Colonic mucosa (tissue), 4 donors: ENCODE measurements around the gene HBEGF. TPM values are rescaled to one million over a fixed set of nuclear protein-coding genes. Genes with fewer than 3 reads are reported as not detected.

Experiments used
- DNase-seq: peaks from one replicate; pipeline ENCODE4 v3.0.0-alpha.2; 2020
- H3K27ac ChIP-seq: fragments of 200-600 bp; one replicate; pipeline ENCODE4 v1.8.0; 2021
- H3K27me3 ChIP-seq: fragments of 200-600 bp; one replicate; pipeline ENCODE4 v1.8.0; 2021
- H3K36me3 ChIP-seq: fragments of 200-600 bp; one replicate; pipeline ENCODE4 v1.8.0; 2021
- H3K4me1 ChIP-seq: fragments of 200-600 bp; one replicate; pipeline ENCODE4 v1.8.0; 2021; ENCODE audit warnings: mild to moderate bottlenecking
- H3K4me3 ChIP-seq: fragments of 200-600 bp; one replicate; pipeline ENCODE4 v1.8.0; 2021
- H3K9ac ChIP-seq, 2 donors: one replicate each; pipeline ENCODE4 v1.7.0; 2013; ENCODE audit warnings: control low read depth in 2 of 2, low read depth in 2 of 2, low read length in 2 of 2
- H3K9me3 ChIP-seq: fragments of 200-600 bp; one replicate; pipeline ENCODE4 v1.8.0; 2021
- CTCF ChIP-seq: fragments of 200-600 bp; IDR thresholded peaks from one replicate; pipeline ENCODE4 v1.8.0; 2022; ENCODE audit warnings: antibody characterized with exemption, mild to moderate bottlenecking
- intact Hi-C: fragments of 100-400 bp; cut with DNase I; formaldehyde crosslinking; loops from one replicate; pipeline ENCODE4 v1.14.1; 2022
- total RNA-seq, 2 donors: library from RNA; stranded (reverse); fragmentation: NEBNext Ultra II Directional in 1 of 2; extraction: Animal tissue kit (Norgen Biotek cat#: 25700) in 1 of 2; gene quantifications; one replicate each; pipeline ENCODE4 v1.2.1, GENCODE V29; 2021
- donor health status: healthy.
- donor health status: DM: no; HTN: no; CAD: no.
- donor health status: DM: no; HTN: no; CAD: no.

The HBEGF gene
- total RNA-seq, 2 donors from 2014 or later: 4.3 to 14.6 TPM

- H3K4me3 ChIP-seq: no peak overlapping the region
- no peaks in the 10 kb centered on the region for H3K27me3 ChIP-seq
- H3K9me3 ChIP-seq: no peaks in the 10 kb centered on the region
- H3K9ac ChIP-seq: no peak overlapping the region
- no peak for DNase-seq
- H3K4me1 ChIP-seq: no peaks in the 10 kb centered on the region
- TF ChIP-seq CTCF: no peak
- intact Hi-C loops: no loop called here
- no peaks in the 10 kb centered on the region for H3K36me3 ChIP-seq
- no peak overlapping the region for H3K27ac ChIP-seq
Measured at GRCh38 chr5:140331638-140332037, 14.8 kb downstream of the HBEGF start.

GRCh38 chr5:140329739-140330481 is 16.5 kb downstream of the HBEGF start:
- Histone ChIP-seq H3K4me3 (no peak overlapping the region), H3K9ac (no peak overlapping the region), H3K27ac (no peak overlapping the region), H3K9me3 (no peaks in the 10 kb centered on the region), H3K36me3 (no peaks in the 10 kb centered on the region), H3K4me1 (no peaks in the 10 kb centered on the region), H3K27me3 (no peaks in the 10 kb centered on the region)
- intact Hi-C loops: no loop called here
- TF ChIP-seq CTCF: no peak
- no peak for DNase-seq

- no peaks in the 10 kb centered on the region for H3K9me3 ChIP-seq
- no peak for DNase-seq
- no peak overlapping the region for H3K4me3 ChIP-seq
- H3K4me1 ChIP-seq: no peaks in the 10 kb centered on the region
- intact Hi-C loops: no loop called here
- no peak for TF ChIP-seq CTCF
- H3K27ac ChIP-seq: no peak overlapping the region
- H3K36me3 ChIP-seq: no peaks in the 10 kb centered on the region
- H3K9ac ChIP-seq: no peak overlapping the region
- no peaks in the 10 kb centered on the region for H3K27me3 ChIP-seq
Measured at GRCh38 chr5:140328036-140328764, 18.2 kb downstream of the HBEGF start.

- intact Hi-C loops: no loop called here
- Histone ChIP-seq H3K4me3 (no peak overlapping the region), H3K9ac (no peak overlapping the region), H3K27ac (no peak overlapping the region), H3K36me3 (no peaks in the 10 kb centered on the region), H3K9me3 (no peaks in the 10 kb centered on the region), H3K4me1 (no peaks in the 10 kb centered on the region), H3K27me3 (no peaks in the 10 kb centered on the region)
- DNase-seq: no peak
- TF ChIP-seq CTCF: no peak
Measured at GRCh38 chr5:140327589-140327988, 18.8 kb downstream of the HBEGF start.

- no peaks in the 10 kb centered on the region for H3K9me3 ChIP-seq
- no peaks in the 10 kb centered on the region for H3K27me3 ChIP-seq
- TF ChIP-seq CTCF: no peak
- intact Hi-C loops: no loop called here
- H3K9ac ChIP-seq: no peak overlapping the region
- H3K4me1 ChIP-seq: no peaks in the 10 kb centered on the region
- DNase-seq: no peak
- H3K36me3 ChIP-seq: no peaks in the 10 kb centered on the region
- H3K27ac ChIP-seq: no peak overlapping the region
- H3K4me3 ChIP-seq: no peak overlapping the region
Measured at GRCh38 chr5:140325486-140325885, 20.9 kb downstream of the HBEGF start.
